ENCODE measurements around the gene TOMM7.
"Not testable (repeated sequence)": the region's sequence is repeated elsewhere in the genome, so short reads cannot be mapped to it uniquely, and the experiment has no call there.

The TOMM7 gene

GRCh38 chr7:22853674-22854157, 31.1 kb upstream of the TOMM7 start:
- no peak for DNase-seq (ENCODE audit: low read depth)

- DNase-seq (ENCODE audit: low read depth) = no peak
Measured at GRCh38 chr7:22853138-22853537, 30.5 kb upstream of the TOMM7 start.

- no peak for DNase-seq (ENCODE audit: low read depth)
Measured at GRCh38 chr7:22851145-22851544, 28.5 kb upstream of the TOMM7 start.

- not testable (repeated sequence) for DNase-seq (ENCODE audit: low read depth)
Measured at GRCh38 chr7:22850394-22850793, 27.7 kb upstream of the TOMM7 start.

GRCh38 chr7:22849662-22850061, 27.0 kb upstream of the TOMM7 start:
- DNase-seq (ENCODE audit: low read depth) = no peak

- DNase-seq (ENCODE audit: low read depth) = no peak
Measured at GRCh38 chr7:22849172-22849571, 26.5 kb upstream of the TOMM7 start.

- no peak for DNase-seq (ENCODE audit: low read depth)
Measured at GRCh38 chr7:22846961-22847360, 24.3 kb upstream of the TOMM7 start.

- no peak for DNase-seq (ENCODE audit: low read depth)
Measured at GRCh38 chr7:22845221-22845834, 22.7 kb upstream of the TOMM7 start.

GRCh38 chr7:22843681-22844309, 21.1 kb upstream of the TOMM7 start:
- DNase-seq (ENCODE audit: low read depth) = no peak

GRCh38 chr7:22842973-22843372, 20.3 kb upstream of the TOMM7 start:
- DNase-seq (ENCODE audit: low read depth) = no peak

GRCh38 chr7:22842383-22842941, 19.8 kb upstream of the TOMM7 start:
- no peak for DNase-seq (ENCODE audit: low read depth)

GRCh38 chr7:22841954-22842353, 19.3 kb upstream of the TOMM7 start:
- no peak for DNase-seq (ENCODE audit: low read depth)

- no peak for DNase-seq (ENCODE audit: low read depth)
Measured at GRCh38 chr7:22837308-22837707, 14.7 kb upstream of the TOMM7 start.

- not testable (repeated sequence) for DNase-seq (ENCODE audit: low read depth)
Measured at GRCh38 chr7:22836506-22836905, 13.9 kb upstream of the TOMM7 start.

GRCh38 chr7:22833957-22834356, 11.3 kb upstream of the TOMM7 start:
- DNase-seq (ENCODE audit: low read depth) = no peak

GRCh38 chr7:22833113-22833855, 10.6 kb upstream of the TOMM7 start:
- no peak for DNase-seq (ENCODE audit: low read depth)

GRCh38 chr7:22832401-22832800, 9.8 kb upstream of the TOMM7 start:
- no peak for DNase-seq (ENCODE audit: low read depth)

GRCh38 chr7:22831602-22832305, 9.1 kb upstream of the TOMM7 start:
- DNase-seq (ENCODE audit: low read depth) = no peak

- DNase-seq (ENCODE audit: low read depth) = no peak
Measured at GRCh38 chr7:22827563-22827962, 4.9 kb upstream of the TOMM7 start.

- no peak for DNase-seq (ENCODE audit: low read depth)
Measured at GRCh38 chr7:22826593-22826992, 3.9 kb upstream of the TOMM7 start.

GRCh38 chr7:22824760-22825159, 2.1 kb upstream of the TOMM7 start:
- DNase-seq (ENCODE audit: low read depth) = no peak

- no peak for DNase-seq (ENCODE audit: low read depth)
Measured at GRCh38 chr7:22823142-22823497, 471 bp upstream of the TOMM7 start.
